PC-3 (cell line): ENCODE results near the gene FBF1.

Source experiments
- EZH2 ChIP-seq: fragments of 300-600 bp; sonication (generic); IDR thresholded peaks from one replicate; pipeline ENCODE4 v1.6.1; 2017; ENCODE audit warnings: antibody characterized with exemption, mild to moderate bottlenecking, low read length; ENCODE audit not compliant: unreplicated experiment
- TF ChIP-seq, protein P1 (sequence below): fragments of 300-600 bp; sonication (generic); conservative IDR thresholded peaks from 2 replicates; pipeline ENCODE4 v1.5.1; 2017; ENCODE audit warnings: antibody characterized with exemption, low read depth, mild to moderate bottlenecking, low read length

- TF ChIP-seq, protein P1, sequence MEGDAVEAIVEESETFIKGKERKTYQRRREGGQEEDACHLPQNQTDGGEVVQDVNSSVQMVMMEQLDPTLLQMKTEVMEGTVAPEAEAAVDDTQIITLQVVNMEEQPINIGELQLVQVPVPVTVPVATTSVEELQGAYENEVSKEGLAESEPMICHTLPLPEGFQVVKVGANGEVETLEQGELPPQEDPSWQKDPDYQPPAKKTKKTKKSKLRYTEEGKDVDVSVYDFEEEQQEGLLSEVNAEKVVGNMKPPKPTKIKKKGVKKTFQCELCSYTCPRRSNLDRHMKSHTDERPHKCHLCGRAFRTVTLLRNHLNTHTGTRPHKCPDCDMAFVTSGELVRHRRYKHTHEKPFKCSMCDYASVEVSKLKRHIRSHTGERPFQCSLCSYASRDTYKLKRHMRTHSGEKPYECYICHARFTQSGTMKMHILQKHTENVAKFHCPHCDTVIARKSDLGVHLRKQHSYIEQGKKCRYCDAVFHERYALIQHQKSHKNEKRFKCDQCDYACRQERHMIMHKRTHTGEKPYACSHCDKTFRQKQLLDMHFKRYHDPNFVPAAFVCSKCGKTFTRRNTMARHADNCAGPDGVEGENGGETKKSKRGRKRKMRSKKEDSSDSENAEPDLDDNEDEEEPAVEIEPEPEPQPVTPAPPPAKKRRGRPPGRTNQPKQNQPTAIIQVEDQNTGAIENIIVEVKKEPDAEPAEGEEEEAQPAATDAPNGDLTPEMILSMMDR: no peak
- no peak for TF ChIP-seq EZH2
These were observed 63.7 kb downstream of the FBF1 start for GRCh38 chr17:75876938-75877751.
